Stimulated activated CD4-positive, alpha-beta T cell treated with anti-CD3 and anti-CD28 coated beads, Interleukin-15, amount 100 ng/mL, for 1 hour (primary cell): ENCODE measurements around the gene CACNB2.
"Not testable (repeated sequence)": the region's sequence is repeated elsewhere in the genome, so short reads cannot be mapped to it uniquely, and the experiment has no call there.

Experiments used
- DNase-seq, 2 donors: peaks; one replicate each; pipeline ENCODE4 v3.0.0-alpha.2; 2020; ENCODE audit warnings: low read depth in 1 of 2, low spot score in 1 of 2

CACNB2 gene

DNA sequence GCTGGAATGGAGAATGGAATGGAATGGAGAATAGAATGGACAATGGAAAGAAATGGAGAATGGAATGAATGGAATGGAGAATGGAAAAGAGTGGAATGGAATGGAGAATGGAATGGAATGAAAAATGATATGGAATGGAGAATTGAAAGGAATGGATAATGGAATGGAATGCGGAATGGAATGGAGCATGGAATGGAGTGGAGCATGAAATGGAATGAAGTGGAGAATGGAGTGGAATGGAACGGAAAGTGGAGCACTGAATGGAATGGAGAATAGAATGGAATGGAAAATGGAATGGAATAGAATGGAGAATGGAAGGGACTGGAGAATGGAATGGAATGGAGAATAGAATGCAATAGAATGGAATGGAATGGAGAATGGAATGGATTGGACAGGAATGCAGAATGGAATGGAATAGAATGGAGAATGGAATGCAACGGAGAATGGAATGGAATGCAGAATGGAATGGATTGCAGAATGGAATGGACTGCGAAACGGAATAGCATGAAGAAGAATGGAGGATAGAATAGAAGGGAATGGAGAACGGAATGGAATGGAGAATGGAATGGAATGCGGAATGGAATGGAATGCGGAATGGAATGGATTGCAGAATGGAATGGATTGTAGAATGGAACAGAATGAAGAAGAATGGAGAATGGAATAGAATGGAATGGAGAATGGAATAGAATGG is 421.8 kb downstream of the CACNB2 start:
- DNase-seq = no peak

DNA sequence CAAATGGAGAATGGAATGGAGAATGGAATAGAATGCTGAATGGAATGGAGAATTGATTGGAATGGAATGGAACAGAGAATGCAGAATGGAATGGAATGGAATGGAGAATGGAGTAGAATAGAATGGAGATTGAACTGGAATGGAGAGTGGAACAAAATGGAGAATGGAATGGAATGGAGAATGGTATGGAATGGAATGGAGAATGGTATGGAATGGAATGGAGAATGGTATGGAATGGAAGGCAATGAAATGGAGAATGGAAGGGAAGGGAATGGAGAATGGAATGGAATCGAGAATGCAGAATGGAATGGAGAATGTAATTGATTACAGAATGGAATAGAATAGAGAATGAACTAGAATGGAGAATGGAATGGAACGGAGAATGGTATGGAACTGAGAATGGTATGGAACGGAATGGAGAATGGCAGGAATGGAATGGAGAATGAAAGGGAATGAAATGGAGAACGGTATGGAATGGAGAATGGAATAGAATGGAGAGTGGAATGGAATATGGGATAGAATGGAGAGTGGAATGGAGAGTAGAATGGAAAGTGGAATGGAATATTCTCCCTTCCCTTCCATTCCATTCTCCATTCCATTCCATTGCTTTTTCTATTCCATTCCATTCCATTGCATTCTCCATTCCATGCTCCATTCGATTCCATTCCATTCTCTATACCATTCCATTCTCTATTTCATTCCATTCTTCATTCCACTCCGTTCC is 422.9 kb downstream of the CACNB2 start:
- DNase-seq = no peak

DNA sequence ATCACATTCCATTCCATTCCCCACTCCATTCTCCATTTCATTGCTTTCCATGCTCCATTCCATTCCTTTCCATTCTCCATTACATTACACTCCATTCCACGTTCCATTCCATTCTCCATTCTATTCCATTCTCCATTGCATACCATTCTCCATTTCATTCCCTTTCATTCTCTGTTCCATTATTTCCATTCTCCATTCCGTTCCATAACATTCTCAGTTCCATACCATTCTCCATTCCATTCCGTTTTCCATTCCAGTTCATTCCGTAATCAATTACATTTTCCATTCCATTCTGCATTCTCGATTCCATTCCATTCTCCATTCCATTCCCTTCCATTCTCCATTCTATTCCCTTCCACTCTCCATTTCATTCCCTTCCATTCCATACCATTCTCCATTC is 424.8 kb downstream of the CACNB2 start:
- DNase-seq = no peak

DNA sequence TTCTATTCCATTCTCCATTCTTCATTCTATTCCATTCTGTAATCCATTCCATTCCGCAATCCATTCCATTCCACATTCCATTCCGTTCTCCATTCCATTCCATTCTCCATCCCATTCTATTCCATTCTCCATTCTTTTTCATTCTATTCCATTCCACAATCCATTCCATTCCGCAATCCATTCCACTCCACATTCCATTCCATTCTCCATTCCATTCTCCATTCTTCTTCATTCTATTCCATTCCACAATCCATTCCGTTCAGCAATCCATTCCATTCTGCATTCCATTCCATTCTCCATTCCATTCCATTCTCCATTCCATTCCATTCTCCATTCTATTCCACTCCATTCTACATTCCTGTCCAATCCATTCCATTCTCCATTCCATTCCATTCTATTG is 426.0 kb downstream of the CACNB2 start:
- DNase-seq = no peak

DNA sequence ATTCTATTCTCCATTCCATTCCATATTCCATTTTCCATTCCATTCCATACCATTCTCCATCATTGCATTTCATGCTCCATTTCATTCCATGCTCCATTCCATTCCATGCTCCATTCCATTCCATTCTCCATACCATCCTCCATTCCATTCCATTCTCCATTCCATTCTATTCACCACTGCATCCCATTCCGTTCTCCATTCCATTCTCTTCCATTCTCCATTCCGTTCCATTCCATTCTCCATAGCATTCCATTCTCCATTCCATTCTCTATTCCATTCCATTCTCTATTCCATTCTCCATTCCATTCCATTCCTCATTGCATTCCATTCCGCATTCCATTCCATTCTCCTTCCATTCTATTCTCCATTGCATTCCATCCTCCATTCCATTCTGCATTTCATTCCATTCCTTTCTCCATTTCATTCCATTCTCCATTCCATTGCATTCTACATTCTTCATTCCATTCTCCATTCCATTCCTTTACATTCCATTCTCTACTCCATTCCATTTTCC is 427.2 kb downstream of the CACNB2 start:
- no peak for DNase-seq

DNA sequence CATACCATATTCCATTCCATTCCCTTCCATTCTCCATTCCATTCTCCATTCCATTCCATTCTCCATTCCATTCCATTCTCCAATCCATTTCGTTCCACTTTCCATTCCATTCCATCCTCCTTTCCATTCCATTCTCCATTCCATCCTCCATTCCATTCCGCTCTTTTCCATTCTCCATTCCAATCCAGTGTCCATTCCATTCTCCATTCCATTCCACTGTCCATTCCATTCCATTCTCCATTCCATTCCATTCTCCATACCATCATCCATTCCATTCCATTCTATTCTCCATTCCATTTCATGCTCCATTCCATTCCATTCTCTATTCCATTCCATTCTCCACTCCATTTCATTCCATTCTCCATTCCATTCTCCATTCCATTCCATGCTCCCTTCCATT is 430.2 kb downstream of the CACNB2 start:
- not testable (repeated sequence) for DNase-seq

DNA sequence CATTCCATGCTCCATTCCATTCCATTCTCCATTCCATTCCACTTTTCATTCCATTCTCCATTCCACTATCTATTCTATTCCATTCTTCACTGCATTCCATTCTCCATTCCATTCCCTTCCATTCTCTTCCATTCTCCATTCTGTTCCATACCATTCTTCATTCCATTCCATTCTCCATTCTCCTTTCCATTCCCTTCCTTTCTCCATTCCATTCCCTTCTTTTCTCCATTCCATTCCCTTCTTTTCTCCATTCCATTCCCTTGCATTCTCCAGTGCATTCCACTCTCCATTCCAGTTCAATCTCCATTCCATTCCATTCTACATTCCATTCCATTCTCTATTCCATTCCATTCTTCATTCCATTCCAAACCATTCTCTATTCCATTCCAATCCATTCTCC is 430.9 kb downstream of the CACNB2 start:
- no peak for DNase-seq

DNA sequence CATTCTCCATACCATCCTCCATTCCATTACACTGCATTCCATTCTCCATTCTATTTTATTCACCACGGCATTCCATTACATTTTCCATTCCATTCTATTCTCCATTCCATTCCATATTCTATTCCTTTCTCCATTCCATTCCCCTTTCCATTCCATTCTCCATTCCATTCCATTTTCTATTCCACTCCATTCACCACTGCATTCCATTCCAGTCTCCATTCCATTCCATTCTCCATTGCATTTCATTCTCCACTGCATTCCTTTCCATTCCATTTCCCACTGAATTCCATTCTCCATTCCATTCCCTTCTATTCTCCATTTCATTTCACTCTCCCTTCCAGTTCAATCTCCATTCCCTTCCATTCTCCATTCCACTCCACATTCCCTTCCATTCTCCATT is 431.6 kb downstream of the CACNB2 start:
- DNase-seq = no peak

DNA sequence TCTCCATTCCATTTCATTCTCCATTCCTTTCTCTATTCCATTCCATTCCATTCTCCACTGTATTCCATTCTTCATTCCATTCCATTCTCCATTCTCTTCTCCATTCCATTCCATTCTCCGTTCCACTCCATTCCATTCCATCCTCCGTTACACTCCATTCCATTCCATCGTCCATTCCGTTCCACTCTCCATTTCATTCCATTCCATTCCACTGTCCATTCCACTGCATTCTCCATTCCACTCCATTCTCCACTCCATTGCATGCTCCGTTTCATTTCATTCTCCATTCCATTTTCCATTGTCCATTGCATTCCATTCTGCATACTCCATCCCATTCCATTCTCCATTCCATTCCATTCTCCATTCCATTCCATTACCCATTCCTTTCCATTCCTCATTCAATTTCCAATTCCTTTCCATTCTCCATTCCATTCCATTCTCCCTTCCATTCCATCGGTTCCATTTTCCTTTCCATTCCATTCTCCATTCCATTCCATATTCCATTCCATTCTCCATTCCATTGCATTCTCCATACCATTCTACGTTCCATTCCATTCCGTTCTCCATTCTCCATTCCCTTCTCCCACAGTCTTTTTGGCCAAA is 432.8 kb downstream of the CACNB2 start:
- DNase-seq = no peak

DNA sequence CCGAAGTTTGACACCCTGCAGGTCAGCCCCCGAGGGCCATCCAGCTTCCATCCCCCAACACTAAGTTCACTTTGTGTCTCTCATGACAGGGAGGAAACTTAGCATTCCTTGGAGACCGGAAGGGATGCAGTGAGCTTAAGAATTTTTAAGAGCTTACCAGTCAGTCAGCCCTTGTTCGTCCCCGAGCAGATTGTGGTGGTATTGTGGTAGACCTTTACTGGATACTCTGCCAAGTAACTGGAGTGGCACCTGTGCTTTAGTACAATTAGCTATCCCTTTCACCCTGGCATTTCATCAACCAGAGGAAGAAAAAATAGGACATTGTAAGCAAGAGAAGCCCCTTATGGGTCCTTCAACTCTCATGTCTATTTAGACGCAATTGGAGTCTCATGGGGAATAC is 436.4 kb downstream of the CACNB2 start:
- no peak for DNase-seq

DNA sequence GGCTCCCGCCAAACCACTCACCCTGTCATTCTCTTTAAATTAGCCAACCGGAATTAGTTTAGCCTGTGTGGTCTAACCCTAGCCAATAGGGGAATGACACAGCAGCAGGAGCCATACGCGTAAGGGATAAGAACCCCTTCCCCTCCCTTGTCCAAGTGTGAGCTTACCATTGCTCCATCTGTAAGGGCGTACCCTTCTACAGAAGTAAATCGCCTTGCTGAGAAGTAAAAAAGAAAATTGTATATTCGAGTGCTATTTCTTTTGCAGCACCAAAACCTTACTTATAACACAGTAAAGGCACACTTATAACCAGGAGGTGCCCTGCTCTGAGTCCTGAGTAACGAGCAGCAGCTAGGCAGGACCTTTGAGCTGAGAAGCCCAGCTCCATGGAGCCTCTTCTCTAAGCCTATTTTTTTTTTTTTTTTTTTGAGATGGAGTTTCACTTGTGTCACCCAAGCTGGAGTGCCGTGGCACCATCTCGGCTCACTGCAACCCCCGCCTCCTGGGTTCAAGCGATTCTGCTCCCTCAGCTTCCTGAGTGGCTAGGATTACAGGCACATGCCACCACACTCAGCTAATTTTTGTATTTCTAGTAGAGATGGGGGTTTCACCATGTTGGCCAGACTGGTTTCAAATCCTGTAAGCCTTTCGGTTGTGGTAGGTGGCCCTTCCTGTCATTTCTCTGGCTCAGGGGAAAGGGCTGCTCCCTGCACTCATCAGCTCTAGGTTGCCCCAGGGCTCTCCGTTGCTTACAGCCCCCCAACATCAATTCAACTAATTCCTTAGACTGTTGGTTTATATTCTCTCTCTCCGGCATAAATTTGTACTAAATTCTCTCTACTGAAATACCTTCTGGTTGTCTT is 437.8 kb downstream of the CACNB2 start:
- no peak for DNase-seq

DNA sequence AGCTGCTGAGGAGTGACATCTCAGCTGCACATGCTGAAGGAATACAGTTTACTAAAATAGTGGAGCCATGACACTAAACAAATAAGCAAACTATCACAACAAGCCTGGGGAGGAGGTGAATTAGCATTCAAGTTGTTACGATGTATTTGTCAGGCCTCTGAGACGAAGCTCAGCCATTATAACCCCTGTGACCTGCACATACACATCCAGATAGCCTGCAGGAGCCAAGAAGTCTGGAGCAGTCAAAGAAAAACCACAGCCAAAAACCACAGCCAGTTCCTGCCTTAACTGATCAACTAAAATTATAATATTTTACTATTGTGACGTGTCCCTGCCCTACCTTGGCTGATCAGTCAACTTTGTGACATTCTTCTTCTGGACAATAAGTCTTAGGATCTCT is 442.6 kb downstream of the CACNB2 start:
- no peak for DNase-seq

DNA sequence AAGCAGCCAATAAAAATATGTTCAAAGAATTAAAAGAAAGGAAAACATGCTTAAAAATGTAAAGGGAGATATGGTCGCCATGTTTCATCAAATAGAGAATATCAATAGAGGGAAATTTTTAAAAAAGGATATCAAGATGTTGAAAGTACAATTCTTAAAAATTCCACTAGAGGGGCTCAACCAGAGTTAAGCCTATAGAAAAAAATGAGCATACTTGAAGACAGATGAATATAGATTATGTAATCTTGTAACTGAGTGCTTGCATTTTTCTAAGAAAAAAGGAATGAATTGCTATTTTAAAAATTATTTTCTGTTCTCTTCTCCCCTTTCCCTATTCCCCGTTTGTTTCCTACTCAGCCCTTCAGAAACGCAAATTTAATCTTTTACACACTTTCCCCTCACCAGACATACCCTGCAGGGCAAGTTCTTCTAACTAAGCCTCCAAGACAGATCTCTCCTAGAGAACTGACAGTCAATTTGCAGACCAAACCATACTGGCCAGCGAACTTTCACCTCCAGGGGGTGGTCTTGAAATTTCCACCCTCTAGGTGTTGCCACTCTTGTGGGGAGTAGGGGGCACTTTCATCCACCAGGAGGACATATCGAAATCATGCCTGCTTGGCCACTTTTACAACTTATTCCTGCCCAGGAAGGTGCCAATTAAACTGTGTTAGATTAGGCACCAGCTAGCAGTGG is 443.5 kb downstream of the CACNB2 start:
- no peak for DNase-seq

DNA sequence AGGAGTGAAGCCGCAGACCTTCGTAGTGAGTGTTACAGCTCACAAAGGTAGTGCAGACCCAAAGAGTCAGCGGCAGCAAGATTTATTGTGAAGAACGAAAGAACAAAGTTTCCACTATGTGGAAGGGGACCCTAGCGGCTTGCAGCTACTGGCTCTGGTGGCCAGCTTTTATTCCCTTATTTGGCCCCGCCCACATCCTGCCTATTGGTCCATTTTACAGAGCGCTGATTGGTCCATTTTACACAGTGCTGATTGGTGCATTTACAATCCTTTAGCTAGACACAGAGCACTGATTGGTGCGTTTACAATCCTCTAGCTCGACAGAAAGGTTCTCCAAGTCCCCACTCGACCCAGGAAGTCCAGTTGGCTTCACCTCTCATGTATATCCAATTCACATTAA is 446.4 kb downstream of the CACNB2 start:
- DNase-seq = not testable (repeated sequence)

DNA sequence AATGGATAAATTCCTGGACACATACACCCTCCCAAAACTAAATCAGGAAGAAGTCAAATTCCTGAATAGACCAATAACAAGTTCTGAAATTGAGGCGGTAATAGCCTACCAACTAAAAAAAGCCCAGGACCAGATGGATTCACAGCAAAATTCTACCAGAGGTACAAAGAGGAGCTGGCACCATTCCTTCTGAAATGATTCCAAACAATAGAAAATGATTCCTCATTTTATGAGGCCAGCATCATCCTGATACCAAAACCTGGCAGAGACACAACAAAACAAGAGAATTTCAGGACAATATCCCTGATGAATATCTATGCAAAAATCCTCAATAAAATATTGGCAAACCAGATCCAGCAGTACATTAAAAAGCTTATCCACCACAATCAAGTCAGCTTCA is 450.9 kb downstream of the CACNB2 start:
- DNase-seq = not testable (repeated sequence)
